Stimulated activated naive B cell treated with anti-CD40 and anti-IgM and Interleukin-4, amounts not matched to agents 10 μg/mL and 1 μg/mL and 100 μg/mL, for 72 hours (primary cell): ENCODE results near the gene GRAP.

Experiments
- ATAC-seq, 2 donors: fragments of 150-1000 bp; cut with Tn5 transposase; replicated peaks; 2 replicates each; pipeline ENCODE4 v1.10.0; 2021; ENCODE audit warnings: moderate library complexity in 1 of 2
- DNase-seq: peaks from one replicate; pipeline ENCODE4 v3.0.0; 2021
- H3K27ac Mint-ChIP-seq: one replicate; pipeline ENCODE4 v1.8.0; 2022; ENCODE audit warnings: mild to moderate bottlenecking, mixed read lengths
- H3K27me3 Mint-ChIP-seq, 2 donors: one replicate each; pipeline ENCODE4 v1.8.0; 2022; ENCODE audit warnings: mixed read lengths in 2 of 2
- H3K36me3 Mint-ChIP-seq, 2 donors: one replicate each; pipeline ENCODE4 v1.8.0; 2022; ENCODE audit warnings: mixed read lengths in 2 of 2, mild to moderate bottlenecking in 1 of 2
- H3K4me1 Mint-ChIP-seq, 2 donors: one replicate each; pipeline ENCODE4 v1.8.0; 2022; ENCODE audit warnings: mixed read lengths in 2 of 2, mild to moderate bottlenecking in 1 of 2
- H3K4me3 Mint-ChIP-seq, 2 donors: one replicate each; pipeline ENCODE4 v1.8.0; 2022; ENCODE audit warnings: mild to moderate bottlenecking in 2 of 2, mixed read lengths in 2 of 2, moderate library complexity in 1 of 2
- H3K9me3 Mint-ChIP-seq, 2 donors: one replicate each; pipeline ENCODE4 v1.8.0; 2022; ENCODE audit warnings: mixed read lengths in 2 of 2, mild to moderate bottlenecking in 1 of 2

GRAP gene

DNA sequence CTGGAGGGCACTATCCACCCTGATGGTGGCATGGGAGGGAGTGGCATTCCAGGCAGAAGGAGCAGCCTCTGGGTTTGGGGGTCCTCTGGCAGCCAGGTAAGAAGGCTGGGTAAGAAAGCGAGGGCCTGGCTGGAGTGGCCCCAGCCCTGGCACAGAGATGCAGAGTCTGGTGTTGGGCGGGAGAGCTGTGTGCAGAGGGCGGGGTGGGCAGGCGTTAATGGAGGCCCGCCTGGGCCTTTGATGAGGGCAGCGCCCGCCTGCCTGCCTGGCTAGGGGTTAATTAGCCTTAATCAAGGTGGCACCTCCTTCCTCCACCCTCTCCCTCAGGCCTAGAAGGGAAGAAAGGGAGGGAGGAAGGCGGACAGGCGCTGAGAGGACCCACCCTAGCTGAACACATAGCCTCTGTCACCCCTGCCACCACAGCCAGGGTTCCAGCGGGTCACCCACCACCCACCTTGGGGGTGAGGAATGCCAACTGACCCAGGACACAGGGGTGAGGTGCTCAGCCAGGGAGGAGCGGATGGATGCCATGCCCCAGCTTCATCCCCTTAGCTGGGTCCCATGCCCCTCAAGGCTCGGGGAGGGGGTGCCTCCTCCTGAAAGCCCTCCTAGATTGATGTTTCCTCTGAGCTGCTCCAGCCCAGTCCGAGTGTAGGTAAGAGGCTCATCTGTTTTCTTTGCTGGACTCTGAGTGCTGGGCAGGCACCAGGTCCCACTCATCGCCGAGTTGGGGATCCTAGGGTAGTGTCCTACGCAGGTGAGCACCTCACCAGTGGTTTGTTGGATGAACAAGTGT, 28.8 kb downstream of the GRAP start:
- H3K27ac Mint-ChIP-seq: peak overlapping the region; percentile 47
- H3K4me3 Mint-ChIP-seq: no peak overlapping the region
- H3K4me1 Mint-ChIP-seq: peaks cover 27 to 38% of the 10 kb centered on the region in 2 donors
- no peaks in the 10 kb centered on the region for H3K9me3 Mint-ChIP-seq
- ATAC-seq (no peak), DNase-seq (no peak)
- H3K27me3 Mint-ChIP-seq: no peaks in the 10 kb centered on the region
- H3K36me3 Mint-ChIP-seq: peaks cover 19 to 30% of the 10 kb centered on the region in 2 donors

DNA sequence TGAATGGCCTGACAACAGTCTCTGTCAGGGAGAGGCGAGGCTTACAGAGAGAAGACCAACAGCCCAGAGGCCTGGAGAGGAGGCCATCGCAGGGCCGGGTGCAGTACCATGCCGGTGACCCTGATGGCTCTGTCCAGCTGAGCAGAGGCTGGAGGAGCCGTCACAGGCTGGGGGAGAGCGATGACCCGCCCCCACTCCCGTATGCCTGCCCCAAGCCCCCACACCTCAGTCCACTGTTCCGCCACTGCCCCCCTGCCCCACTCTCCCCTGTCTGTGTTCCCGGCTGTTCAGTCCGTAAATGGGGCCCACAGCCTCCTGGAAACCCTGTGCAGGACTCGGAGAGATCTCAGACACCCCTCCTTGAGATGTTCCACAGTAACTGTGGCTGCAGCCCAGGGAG, 29.4 kb downstream of the GRAP start:
- H3K27ac Mint-ChIP-seq: peak overlapping the region; percentile 82
- no peaks in the 10 kb centered on the region for H3K27me3 Mint-ChIP-seq
- H3K9me3 Mint-ChIP-seq: no peaks in the 10 kb centered on the region
- peaks cover 14 to 25% of the 10 kb centered on the region in 2 donors for H3K36me3 Mint-ChIP-seq
- peak; percentile 11 to 20 for ATAC-seq
- no peak overlapping the region for H3K4me3 Mint-ChIP-seq
- no peak for DNase-seq
- peaks cover 25 to 32% of the 10 kb centered on the region in 2 donors for H3K4me1 Mint-ChIP-seq

DNA sequence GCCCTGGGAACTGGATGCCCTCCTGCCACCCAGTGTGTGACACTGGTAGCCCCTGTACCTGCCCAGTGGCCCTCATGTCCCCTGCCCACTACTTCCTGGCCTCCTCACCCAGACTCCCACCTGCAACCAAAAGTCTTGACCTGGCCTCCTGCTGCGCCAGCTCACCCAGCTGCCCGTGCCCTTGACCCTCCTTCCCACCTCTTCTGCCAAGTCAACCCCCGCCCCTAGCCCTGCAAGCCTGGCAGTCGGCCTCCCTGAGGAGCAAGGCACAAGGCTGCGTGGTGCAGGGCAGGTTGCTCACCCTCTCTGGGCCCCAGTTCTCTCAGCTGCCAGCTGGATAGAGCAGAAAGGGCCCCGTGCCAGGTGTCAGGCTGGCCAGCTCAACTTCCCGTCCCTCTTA, 29.9 kb downstream of the GRAP start:
- Mint-ChIP-seq H3K36me3 (peaks cover 14 to 25% of the 10 kb centered on the region in 2 donors), H3K27me3 (no peaks in the 10 kb centered on the region), H3K4me3 (peak overlapping the region in 1 of 2 donors; percentile 4), H3K9me3 (no peaks in the 10 kb centered on the region), H3K4me1 (peaks cover 27 to 32% of the 10 kb centered on the region in 2 donors), H3K27ac (peak overlapping the region; percentile 82)
- peak in 1 of 2 donors; percentile 17 for ATAC-seq
- no peak for DNase-seq

- Mint-ChIP-seq H3K36me3 (peaks cover 11 to 19% of the 10 kb centered on the region in 2 donors), H3K27ac (peak overlapping the region; percentile 82), H3K4me1 (peaks cover 27 to 32% of the 10 kb centered on the region in 2 donors), H3K9me3 (no peaks in the 10 kb centered on the region), H3K4me3 (no peak overlapping the region), H3K27me3 (no peaks in the 10 kb centered on the region)
- ATAC-seq (no peak), DNase-seq (no peak)
These were observed 30.5 kb downstream of the GRAP start for GRCh38 chr17:19016297-19016696.

DNA sequence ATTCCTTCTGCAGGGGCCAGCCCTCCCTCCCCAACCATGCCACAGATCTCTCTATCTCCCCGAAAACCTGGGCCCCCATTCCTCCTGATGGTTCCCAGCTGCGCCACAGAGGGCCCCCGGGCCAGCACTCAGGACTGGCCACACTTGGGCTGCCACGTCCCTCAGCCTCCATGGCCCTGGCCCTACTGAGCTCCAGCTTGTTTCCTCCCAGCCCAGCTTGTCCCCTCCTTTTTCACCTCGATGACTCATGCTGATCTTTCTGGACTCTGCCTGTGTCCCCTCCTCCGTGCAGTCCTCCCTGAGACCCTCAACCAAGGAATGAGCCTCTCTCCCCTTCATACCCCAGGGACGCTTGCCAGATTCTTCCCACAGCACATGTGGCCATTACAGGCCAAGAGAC, 31.3 kb downstream of the GRAP start:
- no peak for ATAC-seq
- H3K27me3 Mint-ChIP-seq: peaks cover 0 to 3% of the 10 kb centered on the region in 2 donors
- no peaks in the 10 kb centered on the region for H3K9me3 Mint-ChIP-seq
- H3K36me3 Mint-ChIP-seq: peaks cover 6 to 13% of the 10 kb centered on the region in 2 donors
- DNase-seq: no peak
- H3K27ac Mint-ChIP-seq: peak overlapping the region; percentile 62
- peaks cover 25 to 33% of the 10 kb centered on the region in 2 donors for H3K4me1 Mint-ChIP-seq
- H3K4me3 Mint-ChIP-seq: no peak overlapping the region

- Mint-ChIP-seq H3K27ac (no peak overlapping the region), H3K4me1 (peaks cover 19 to 35% of the 10 kb centered on the region in 2 donors), H3K4me3 (no peak overlapping the region), H3K27me3 (peaks cover 2 to 3% of the 10 kb centered on the region in 2 donors), H3K9me3 (no peaks in the 10 kb centered on the region), H3K36me3 (peaks cover 6% of the 10 kb centered on the region in 2 donors)
- DNase-seq: no peak
- ATAC-seq: no peak
These were observed 32.0 kb downstream of the GRAP start for GRCh38 chr17:19014628-19015215.

DNA sequence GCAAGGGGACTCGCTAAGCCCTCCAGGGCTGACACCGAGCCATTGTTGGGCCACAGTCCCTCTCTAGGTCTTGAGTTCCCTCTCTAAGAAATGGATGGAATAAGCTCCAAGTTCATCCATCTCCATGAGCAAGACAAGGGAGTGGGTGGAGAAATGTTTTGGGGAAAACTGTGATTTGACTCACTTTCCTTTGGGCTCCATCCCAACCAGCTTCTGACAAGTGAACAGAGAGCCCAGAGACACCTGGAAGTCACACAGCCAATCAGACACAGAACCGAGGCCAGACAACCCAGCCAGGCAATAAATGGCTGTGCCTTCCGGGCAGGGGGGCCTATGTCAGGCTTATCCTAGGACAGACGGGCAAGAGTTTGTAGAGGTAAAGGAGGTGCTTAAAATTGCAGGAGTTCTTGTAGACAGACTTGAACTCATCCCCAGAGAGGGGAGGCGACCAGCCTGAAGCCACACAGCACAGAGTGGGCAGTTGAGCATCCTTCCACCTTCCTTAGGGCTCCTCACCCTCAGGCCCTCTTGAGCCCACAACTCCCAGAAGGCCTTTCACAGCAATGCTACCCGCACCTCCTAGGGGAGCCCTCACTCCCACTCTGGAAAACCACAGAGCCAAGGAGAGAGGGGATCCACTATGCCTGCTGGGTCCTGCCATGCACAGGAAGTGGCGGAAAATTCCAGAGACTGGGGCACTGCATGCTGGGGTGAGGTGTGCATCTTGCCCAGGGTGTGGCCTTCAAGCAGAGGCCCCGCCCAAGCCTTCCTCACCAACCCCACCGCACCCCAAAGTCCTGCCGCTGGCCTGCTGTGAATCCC, 32.7 kb downstream of the GRAP start:
- no peak for DNase-seq
- Mint-ChIP-seq H3K9me3 (no peaks in the 10 kb centered on the region), H3K4me3 (no peak overlapping the region), H3K36me3 (peaks cover 3 to 5% of the 10 kb centered on the region in 2 donors), H3K4me1 (peaks cover 15 to 37% of the 10 kb centered on the region in 2 donors), H3K27me3 (peaks cover 3 to 6% of the 10 kb centered on the region in 2 donors), H3K27ac (peak overlapping the region; percentile 20)
- ATAC-seq: no peak

GRCh38 chr17:19013226-19013625, 33.5 kb downstream of the GRAP start:
- H3K9me3 Mint-ChIP-seq: no peaks in the 10 kb centered on the region
- no peak overlapping the region for H3K4me3 Mint-ChIP-seq
- peaks cover 3 to 6% of the 10 kb centered on the region in 2 donors for H3K27me3 Mint-ChIP-seq
- no peak overlapping the region for H3K27ac Mint-ChIP-seq
- no peak for ATAC-seq
- no peak for DNase-seq
- H3K4me1 Mint-ChIP-seq: peaks cover 12 to 29% of the 10 kb centered on the region in 2 donors
- H3K36me3 Mint-ChIP-seq: no peaks in the 10 kb centered on the region

DNA sequence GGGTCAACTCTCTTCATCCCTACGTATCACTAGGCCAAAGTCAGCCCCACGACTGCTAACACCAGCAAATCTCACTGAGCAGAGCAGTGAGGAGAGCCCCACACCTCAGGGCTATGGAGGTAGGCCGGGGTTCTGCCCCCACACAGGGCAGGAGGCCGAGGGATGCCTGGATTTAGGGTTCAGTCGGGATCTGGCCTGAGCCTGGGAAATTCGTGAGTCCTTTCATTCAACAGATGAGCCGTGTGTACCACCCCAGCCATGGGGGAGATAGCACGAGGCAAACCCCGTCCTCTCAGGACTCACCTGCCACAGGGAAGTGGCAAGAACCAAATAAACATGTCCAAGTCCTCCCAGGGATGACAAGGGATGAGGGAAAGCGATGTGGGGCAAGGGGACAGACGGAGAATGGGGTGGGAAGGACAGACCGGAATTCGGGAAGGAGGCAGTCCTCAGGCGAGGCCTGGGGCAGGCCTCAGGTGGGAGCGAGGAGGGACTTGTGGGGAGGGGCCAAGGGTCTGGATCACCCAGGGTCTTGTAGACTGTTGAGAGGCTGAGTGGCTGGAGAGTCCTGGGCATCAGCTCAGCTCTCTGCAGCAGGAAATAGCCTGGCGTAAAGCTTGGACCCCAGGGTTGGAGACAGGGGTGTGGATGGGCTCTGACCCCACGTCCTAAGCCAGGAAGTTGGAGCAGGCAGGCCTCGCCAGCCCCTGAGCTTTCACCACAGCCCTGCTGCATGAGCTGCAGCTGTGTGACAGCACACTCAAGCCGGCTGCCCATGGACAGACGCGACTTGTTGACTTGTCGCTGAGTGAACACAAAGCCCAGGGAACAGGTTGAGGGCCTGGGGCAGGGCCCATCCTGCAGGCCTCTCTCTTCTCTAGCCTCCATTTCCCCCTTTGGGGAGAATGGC, 34.3 kb downstream of the GRAP start:
- no peak overlapping the region for H3K4me3 Mint-ChIP-seq
- ATAC-seq (no peak), DNase-seq (no peak)
- H3K9me3 Mint-ChIP-seq: no peaks in the 10 kb centered on the region
- H3K4me1 Mint-ChIP-seq: peaks cover 9 to 24% of the 10 kb centered on the region in 2 donors
- H3K36me3 Mint-ChIP-seq: no peaks in the 10 kb centered on the region
- peaks cover 3 to 6% of the 10 kb centered on the region in 2 donors for H3K27me3 Mint-ChIP-seq
- no peak overlapping the region for H3K27ac Mint-ChIP-seq

DNA sequence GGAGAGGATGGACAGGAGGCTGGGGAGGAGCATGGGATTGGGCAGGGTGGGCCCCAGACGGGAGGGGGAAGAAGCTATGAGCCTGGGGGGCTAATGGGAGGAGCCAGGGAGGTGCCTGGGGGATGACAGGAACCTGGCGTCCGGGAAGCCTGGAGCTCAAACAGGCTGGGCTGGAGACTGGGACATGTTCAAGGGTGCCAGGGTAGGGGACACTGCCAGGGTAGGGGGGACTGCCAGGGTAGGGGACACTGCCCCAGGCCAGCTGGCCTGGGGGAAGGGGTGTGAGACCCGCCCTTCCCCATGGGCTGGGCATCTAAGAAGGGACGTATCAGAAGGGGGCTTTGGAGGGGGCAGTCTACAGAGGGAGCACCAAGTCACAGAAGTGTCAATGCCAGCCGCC, 35.2 kb downstream of the GRAP start:
- DNase-seq: no peak
- Mint-ChIP-seq H3K27me3 (peaks cover 3 to 6% of the 10 kb centered on the region in 2 donors), H3K36me3 (no peaks in the 10 kb centered on the region), H3K4me3 (no peak overlapping the region), H3K27ac (no peak overlapping the region), H3K9me3 (no peaks in the 10 kb centered on the region), H3K4me1 (peaks cover 5 to 16% of the 10 kb centered on the region in 2 donors)
- no peak for ATAC-seq

- ATAC-seq (no peak), DNase-seq (no peak)
- Mint-ChIP-seq H3K9me3 (no peaks in the 10 kb centered on the region), H3K27me3 (peaks cover 3 to 6% of the 10 kb centered on the region in 2 donors), H3K4me3 (no peak overlapping the region), H3K27ac (no peak overlapping the region), H3K4me1 (peaks cover 4 to 14% of the 10 kb centered on the region in 2 donors), H3K36me3 (no peaks in the 10 kb centered on the region)
These were observed 35.8 kb downstream of the GRAP start for GRCh38 chr17:19010729-19011505.

GRCh38 chr17:19009970-19010369, 36.8 kb downstream of the GRAP start:
- peaks cover 3 to 6% of the 10 kb centered on the region in 2 donors for H3K27me3 Mint-ChIP-seq
- DNase-seq (no peak), ATAC-seq (no peak)
- no peaks in the 10 kb centered on the region for H3K9me3 Mint-ChIP-seq
- no peak overlapping the region for H3K4me3 Mint-ChIP-seq
- H3K4me1 Mint-ChIP-seq: peaks cover 4 to 21% of the 10 kb centered on the region in 2 donors
- no peaks in the 10 kb centered on the region for H3K36me3 Mint-ChIP-seq
- no peak overlapping the region for H3K27ac Mint-ChIP-seq

GRCh38 chr17:19006698-19007097, 40.1 kb downstream of the GRAP start:
- Mint-ChIP-seq H3K9me3 (no peaks in the 10 kb centered on the region), H3K4me3 (no peak overlapping the region), H3K36me3 (peaks cover 11 to 12% of the 10 kb centered on the region in 2 donors), H3K27ac (no peak overlapping the region), H3K4me1 (peaks cover 20 to 41% of the 10 kb centered on the region in 2 donors), H3K27me3 (peaks cover 3 to 6% of the 10 kb centered on the region in 2 donors)
- DNase-seq (no peak), ATAC-seq (no peak)
